GM23248 (cell line): ENCODE results near the gene CHRD. TPM values are rescaled to one million over a fixed set of nuclear protein-coding genes. Genes with fewer than 3 reads are reported as not detected.

ENCODE experiments used
- DNase-seq: peaks from one replicate; pipeline ENCODE4 v3.0.0-alpha.2; 2015
- H2AFZ ChIP-seq: fragments of 200-600 bp; sonication (generic); 2 replicates; pipeline ENCODE4 v1.6.1; 2016; ENCODE audit warnings: antibody characterized with exemption
- H3F3A ChIP-seq: fragments of 200-600 bp; sonication (generic); 2 replicates; pipeline ENCODE4 v1.6.1; 2016; ENCODE audit warnings: mild to moderate bottlenecking, antibody characterized with exemption, mixed run types; ENCODE audit not compliant: insufficient read depth
- H3K27ac ChIP-seq: fragments of 200-600 bp; sonication (generic); 2 replicates; pipeline ENCODE4 v1.5.1; 2016; ENCODE audit warnings: mild to moderate bottlenecking
- H3K27me3 ChIP-seq: fragments of 200-600 bp; sonication (generic); replicated peaks from 2 replicates; pipeline ENCODE4 v1.6.1; 2016; ENCODE audit warnings: mild to moderate bottlenecking; ENCODE audit not compliant: insufficient read depth
- H3K36me3 ChIP-seq: fragments of 200-600 bp; sonication (generic); 2 replicates; pipeline ENCODE4 v1.6.1; 2016; ENCODE audit warnings: low read depth, mild to moderate bottlenecking
- H3K4me1 ChIP-seq: fragments of 200-600 bp; sonication (generic); 2 replicates; pipeline ENCODE4 v1.6.1; 2016; ENCODE audit warnings: mild to moderate bottlenecking; ENCODE audit not compliant: insufficient read depth
- H3K4me2 ChIP-seq: fragments of 200-600 bp; sonication (generic); one replicate; pipeline ENCODE4 v1.6.1; 2016; ENCODE audit warnings: mild to moderate bottlenecking; ENCODE audit not compliant: unreplicated experiment
- H3K4me3 ChIP-seq: fragments of 200-600 bp; sonication (generic); 2 replicates; pipeline ENCODE4 v1.5.1; 2016; ENCODE audit warnings: mild to moderate bottlenecking
- H3K79me2 ChIP-seq: fragments of 200-600 bp; sonication (generic); 2 replicates; pipeline ENCODE4 v1.6.1; 2016; ENCODE audit warnings: mild to moderate bottlenecking; ENCODE audit not compliant: insufficient read depth
- H3K9ac ChIP-seq: fragments of 200-600 bp; sonication (generic); 2 replicates; pipeline ENCODE4 v1.6.1; 2016; ENCODE audit warnings: mild to moderate bottlenecking
- H3K9me2 ChIP-seq: fragments of 200-600 bp; sonication (generic); 2 replicates; pipeline ENCODE4 v1.6.1; 2016; ENCODE audit warnings: mixed run types, mild to moderate bottlenecking, moderate library complexity; ENCODE audit not compliant: insufficient read depth
- H3K9me3 ChIP-seq: fragments of 200-600 bp; sonication (generic); one replicate; pipeline ENCODE4 v1.6.1; 2017; ENCODE audit warnings: low read depth
- H4K20me1 ChIP-seq: fragments of 200-600 bp; sonication (generic); 2 replicates; pipeline ENCODE4 v1.6.0; 2016; ENCODE audit not compliant: insufficient read depth
- EZH2 ChIP-seq: fragments of 200-600 bp; sonication (generic); IDR thresholded peaks from 2 replicates; pipeline ENCODE4 v1.6.1; 2018; ENCODE audit warnings: antibody characterized with exemption, mild to moderate bottlenecking; ENCODE audit not compliant: insufficient read depth, poor library complexity, severe bottlenecking
- EZH2phosphoT487 ChIP-seq: fragments of 200-600 bp; sonication (generic); IDR thresholded peaks from 2 replicates; pipeline ENCODE4 v1.6.1; 2018; ENCODE audit warnings: antibody characterized with exemption, moderate library complexity, mild to moderate bottlenecking, low read depth; ENCODE audit not compliant: insufficient read depth
- WGBS, 2 experiments: methylation state at CpG; one replicate each; pipeline ENCODE4 v1.1.6; 2015 to 2017; ENCODE audit warnings: low lambda C conversion rate in 2 of 2, low coverage in 1 of 2; ENCODE audit errors: missing lambda C conversion rate in 2 of 2; 5-methylcytosine and 5-hydroxymethylcytosine counted together
- in situ Hi-C: fragments of 300-500 bp; cut with MboI; formaldehyde crosslinking; loops from 2 replicates; pipeline ENCODE4 v1.15.0; 2020
- polyA plus RNA-seq: library from polyadenylated mRNA; unstranded; fragments of >200 nt; fragmentation: Nextera tagmentation; extraction: Ambion mirVana; gene quantifications from 2 replicates; pipeline ENCODE4 v1.2.1, GENCODE V29; 2016
- total RNA-seq: library from RNA; depleted of rRNA; stranded (reverse); fragments of >200 nt; shearing (Covaris generic); gene quantifications from 2 replicates; pipeline ENCODE4 v1.2.3, GENCODE V29; 2014

Gene CHRD
- total and polyA plus RNA-seq, 2 experiments from 2014 or later: 0.15 to 0.22 TPM

DNA sequence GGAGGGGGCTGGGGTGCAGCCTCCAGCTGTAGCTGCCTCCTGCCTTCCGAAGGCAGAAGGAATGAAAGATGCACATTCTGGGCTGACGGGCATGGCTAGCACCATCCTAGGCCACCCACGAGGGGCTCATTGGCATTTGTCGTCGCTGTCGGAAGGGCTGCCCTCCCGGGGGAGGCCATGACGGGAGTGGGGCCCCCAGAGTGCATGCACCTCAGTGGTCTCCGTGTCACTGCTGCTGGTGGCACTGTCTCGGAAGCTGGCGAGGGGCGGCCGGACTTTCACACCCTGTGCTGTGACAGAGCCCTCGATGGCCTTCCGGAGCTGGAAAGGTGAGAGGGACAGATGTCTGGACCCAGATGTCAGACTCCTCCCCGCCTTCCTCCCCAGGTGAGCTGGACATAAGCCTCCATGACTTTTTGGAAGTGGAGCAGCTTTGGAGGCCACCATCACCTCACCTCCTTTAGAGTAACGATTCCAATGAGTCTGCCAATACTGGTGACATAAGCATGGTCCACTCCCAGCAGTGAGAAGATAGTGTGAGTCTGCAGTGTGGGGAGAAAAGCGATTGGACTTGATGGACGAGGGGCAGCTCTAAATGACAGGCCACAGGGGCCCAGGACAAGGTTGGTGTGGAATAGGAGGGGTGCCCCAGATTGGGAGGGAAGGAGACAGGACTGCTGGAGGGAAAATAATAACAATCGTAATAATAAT is 33.2 kb upstream of the CHRD start:
- no peak overlapping the region for H3K4me3 ChIP-seq
- 90 to 94% methylated on average over 19 to 20 of the region's 20 CpGs for WGBS, 2 experiments
- no peaks in the 10 kb centered on the region for H3F3A ChIP-seq
- no peak overlapping the region for H3K27ac ChIP-seq
- no peak for TF ChIP-seq EZH2
- TF ChIP-seq EZH2phosphoT487: no peak
- in situ Hi-C loops: no loop called here
- no peaks in the 10 kb centered on the region for H3K79me2 ChIP-seq
- no peaks in the 10 kb centered on the region for H4K20me1 ChIP-seq
- H3K27me3 ChIP-seq: no peaks in the 10 kb centered on the region
- H2AFZ ChIP-seq: no peak overlapping the region
- no peaks in the 10 kb centered on the region for H3K36me3 ChIP-seq
- no peak for DNase-seq
- H3K9ac ChIP-seq: no peak overlapping the region
- H3K9me3 ChIP-seq: no peaks in the 10 kb centered on the region
- no peak overlapping the region for H3K4me2 ChIP-seq
- H3K4me1 ChIP-seq: peaks cover 9% of the 10 kb centered on the region
- H3K9me2 ChIP-seq: no peaks in the 10 kb centered on the region

GRCh38 chr3:184347321-184348056 is 32.4 kb upstream of the CHRD start:
- H2AFZ ChIP-seq: no peak overlapping the region
- no peaks in the 10 kb centered on the region for H4K20me1 ChIP-seq
- no peak overlapping the region for H3K4me3 ChIP-seq
- peak; percentile 27 for DNase-seq
- 67 to 69% methylated on average over 12 of the region's 12 CpGs for WGBS, 2 experiments
- in situ Hi-C loops: no loop called here
- H3K4me2 ChIP-seq: no peak overlapping the region
- no peak overlapping the region for H3K9ac ChIP-seq
- TF ChIP-seq EZH2phosphoT487 (no peak), EZH2 (no peak)
- no peaks in the 10 kb centered on the region for H3K79me2 ChIP-seq
- H3K36me3 ChIP-seq: no peaks in the 10 kb centered on the region
- no peaks in the 10 kb centered on the region for H3K9me3 ChIP-seq
- H3F3A ChIP-seq: no peaks in the 10 kb centered on the region
- peaks cover 9% of the 10 kb centered on the region for H3K4me1 ChIP-seq
- H3K27ac ChIP-seq: no peak overlapping the region
- no peaks in the 10 kb centered on the region for H3K27me3 ChIP-seq
- H3K9me2 ChIP-seq: no peaks in the 10 kb centered on the region

DNA sequence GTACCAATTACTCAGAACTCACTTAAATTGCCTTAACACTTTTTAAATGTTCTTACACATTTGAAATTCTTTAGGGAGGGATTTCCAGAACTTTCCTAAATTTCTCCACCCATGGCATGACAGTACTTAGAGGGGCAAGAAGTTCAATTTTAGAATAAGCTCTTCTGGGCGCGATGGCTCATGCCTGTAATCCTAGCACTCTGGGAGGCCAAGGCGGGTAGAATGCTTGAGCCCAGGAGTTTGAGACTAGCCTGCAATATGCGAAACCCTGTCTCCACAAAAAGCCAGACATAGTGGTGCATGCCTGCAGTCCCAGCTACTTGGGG is 31.8 kb upstream of the CHRD start:
- Histone ChIP-seq H3K4me2 (no peak overlapping the region), H3K9me3 (no peaks in the 10 kb centered on the region), H3K9ac (no peak overlapping the region), H3K9me2 (no peaks in the 10 kb centered on the region), H2AFZ (no peak overlapping the region), H3K79me2 (no peaks in the 10 kb centered on the region), H3F3A (no peaks in the 10 kb centered on the region), H3K36me3 (no peaks in the 10 kb centered on the region), H3K27me3 (no peaks in the 10 kb centered on the region), H3K4me3 (no peak overlapping the region), H3K27ac (no peak overlapping the region), H3K4me1 (peaks cover 9% of the 10 kb centered on the region), H4K20me1 (no peaks in the 10 kb centered on the region)
- DNase-seq: no peak
- no peak for TF ChIP-seq EZH2
- no peak for TF ChIP-seq EZH2phosphoT487
- in situ Hi-C loops: no loop called here
- 69 to 73% methylated on average over 4 of the region's 4 CpGs for WGBS, 2 experiments

DNA sequence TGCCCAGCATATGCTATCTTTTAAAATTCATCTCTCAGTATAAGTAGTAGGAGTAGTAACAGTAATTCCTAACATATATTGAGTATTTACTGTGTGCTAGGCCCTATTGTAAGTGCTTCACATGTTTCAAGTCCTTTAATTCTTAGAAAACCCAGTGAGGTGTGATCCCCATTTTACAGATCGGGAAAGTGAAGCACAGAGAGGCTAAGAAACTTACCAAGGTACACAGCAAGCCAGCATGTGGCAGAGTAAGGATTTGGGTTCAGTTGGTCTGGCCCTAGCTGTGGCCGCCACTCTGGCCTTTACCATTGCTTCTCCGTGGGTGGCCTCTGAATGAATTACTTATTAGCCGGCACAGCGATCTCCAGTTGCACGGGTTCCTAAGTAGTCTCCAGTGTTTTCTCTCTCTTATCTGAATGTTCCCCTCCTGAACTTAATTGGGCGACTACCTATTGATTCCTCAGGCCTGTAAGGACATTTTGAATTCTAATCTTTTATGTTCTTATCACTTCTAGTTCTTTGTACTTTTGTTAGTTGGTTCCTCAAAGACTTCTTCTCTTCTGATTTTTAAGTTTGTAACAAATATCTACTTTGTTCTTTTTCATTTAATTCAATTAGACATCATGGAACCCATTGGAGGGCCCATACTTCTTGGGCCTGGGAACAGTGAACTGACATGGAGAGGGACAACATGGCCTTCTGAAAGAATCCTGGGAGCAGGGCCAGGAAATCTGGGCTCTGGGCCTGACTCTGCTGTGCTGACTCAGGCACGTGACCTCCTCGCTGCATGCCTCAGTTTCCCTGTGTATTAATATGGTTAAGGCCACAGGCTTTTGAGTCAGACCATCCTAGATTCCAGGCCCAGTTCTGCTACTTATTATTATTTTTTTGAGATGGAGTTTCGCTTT is 30.0 kb upstream of the CHRD start:
- no peaks in the 10 kb centered on the region for H4K20me1 ChIP-seq
- no peak overlapping the region for H3K27ac ChIP-seq
- DNase-seq: no peak
- H3K79me2 ChIP-seq: no peaks in the 10 kb centered on the region
- H3K9me3 ChIP-seq: no peaks in the 10 kb centered on the region
- no peaks in the 10 kb centered on the region for H3F3A ChIP-seq
- H3K27me3 ChIP-seq: no peaks in the 10 kb centered on the region
- no peak overlapping the region for H2AFZ ChIP-seq
- H3K4me1 ChIP-seq: peaks cover 9% of the 10 kb centered on the region
- no peak overlapping the region for H3K4me3 ChIP-seq
- TF ChIP-seq EZH2phosphoT487 (no peak), EZH2 (no peak)
- H3K36me3 ChIP-seq: no peaks in the 10 kb centered on the region
- H3K4me2 ChIP-seq: no peak overlapping the region
- no peak overlapping the region for H3K9ac ChIP-seq
- 87 to 89% methylated on average over 10 of the region's 10 CpGs for WGBS, 2 experiments
- in situ Hi-C loops: loop anchor here (25.0 kb wide), 1 partner anchor 437 kb away; no protein-coding TSS in a partner anchor
- no peaks in the 10 kb centered on the region for H3K9me2 ChIP-seq
